Thyroid gland (tissue), 4 donors: ENCODE results near the gene ECD. TPM values are rescaled to one million over a fixed set of nuclear protein-coding genes. Genes with fewer than 3 reads are reported as not detected.

Experiments
- DNase-seq, 2 donors: peaks; one replicate each; pipeline ENCODE4 v3.0.0-alpha.2; 2019
- H3K27ac ChIP-seq, 3 donors: fragments of 200-600 bp; sonication (generic); 1 replicate in 2 of 3; 2 replicates in 1 of 3; pipeline ENCODE4 v1.5.1; 2016 to 2019; ENCODE audit warnings: mild to moderate bottlenecking in 1 of 3, moderate library complexity in 1 of 3
- H3K27me3 ChIP-seq: fragments of 200-600 bp; sonication (generic); one replicate; pipeline ENCODE4 v1.5.1; 2019
- H3K36me3 ChIP-seq, 2 donors: fragments of 200-600 bp; sonication (generic); one replicate each; pipeline ENCODE4 v1.5.1; 2016 to 2019
- H3K4me1 ChIP-seq, 2 donors: fragments of 200-600 bp; sonication (generic); one replicate each; pipeline ENCODE4 v1.5.1; 2017 to 2019
- H3K4me3 ChIP-seq, 3 donors: fragments of 200-600 bp; sonication (generic); replicated peaks in 1 of 3; 1 replicate in 2 of 3; 2 replicates in 1 of 3; pipeline ENCODE4 v1.5.1; 2016; ENCODE audit warnings: mild to moderate bottlenecking in 1 of 3
- H3K9me3 ChIP-seq: fragments of 200-600 bp; sonication (generic); one replicate; pipeline ENCODE4 v1.5.1; 2017
- CTCF ChIP-seq, 6 experiments: fragments of 200-600 bp in 3 of 6; fragments of 450-650 bp in 3 of 6; sonication (generic) in 3 of 6; IDR thresholded peaks; one replicate each; pipeline ENCODE4 v1.5.1; 2016 to 2019; ENCODE audit warnings: antibody characterized with exemption in 6 of 6, mild to moderate bottlenecking in 2 of 6, inconsistent platforms in 1 of 6, moderate library complexity in 1 of 6
- POLR2A ChIP-seq, 2 donors: fragments of 450-650 bp; IDR thresholded peaks; one replicate each; pipeline ENCODE4 v1.6.1; 2017; ENCODE audit warnings: antibody characterized with exemption in 2 of 2, mild to moderate bottlenecking in 2 of 2, moderate library complexity in 1 of 2
- WGBS, 2 donors: methylation state at CpG; one replicate each; pipeline ENCODE4 v1.1.5; 2017; 5-methylcytosine and 5-hydroxymethylcytosine counted together
- intact Hi-C: fragments of 100-400 bp; cut with DNase I; formaldehyde crosslinking; loops from one replicate; pipeline ENCODE4 v1.15.1; 2023
- total RNA-seq, 4 donors: library from RNA; depleted of rRNA; stranded (reverse); fragments of >200 nt; gene quantifications; one replicate each; pipeline ENCODE4 v1.2.3, GENCODE V29; 2016

Gene ECD
- total RNA-seq, 4 donors from 2014 or later: 31.3 to 44.4 (median 37.0) TPM

DNA sequence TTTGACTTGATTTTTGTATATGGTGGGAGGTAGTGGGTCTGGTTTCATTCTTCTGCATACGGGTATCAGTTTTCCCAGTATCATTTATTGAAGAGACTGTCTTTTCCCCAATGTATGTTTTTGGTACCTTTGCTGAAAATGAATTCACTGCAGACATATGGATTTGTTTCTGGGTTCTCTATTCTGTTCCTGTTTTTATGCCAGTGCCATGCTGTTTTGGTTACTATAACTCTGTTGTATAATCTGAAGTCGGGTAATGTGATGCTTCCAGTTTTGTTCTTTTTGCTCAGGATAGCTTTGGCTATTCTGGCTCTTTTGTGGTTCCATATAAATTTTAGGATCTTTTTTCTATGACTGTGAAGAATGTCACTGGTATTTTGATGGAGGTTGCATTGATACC, 836 bp downstream of the ECD start:
- no peaks in the 10 kb centered on the region for H3K27me3 ChIP-seq
- no peak overlapping the region for H3K27ac ChIP-seq
- DNase-seq: no peak
- no peak for TF ChIP-seq POLR2A (IDR thresholded peaks at IDR 0.05)
- TF ChIP-seq CTCF (IDR thresholded peaks at IDR 0.05): no peak
- H3K4me3 ChIP-seq: peak overlapping the region in 2 of 3 donors; percentile 58 to 87
- intact Hi-C loops: loop anchor here (10.0 kb wide), 1 partner anchor 578 kb away; the partner anchor contains the start of gene SEC24C
- 83 to 92% methylated on average over 2 of the region's 2 CpGs for WGBS, 2 donors
- H3K4me1 ChIP-seq: peaks cover 12 to 24% of the 10 kb centered on the region in 2 donors
- H3K9me3 ChIP-seq: no peaks in the 10 kb centered on the region
- H3K36me3 ChIP-seq: peaks cover 0 to 7% of the 10 kb centered on the region in 2 donors

DNA sequence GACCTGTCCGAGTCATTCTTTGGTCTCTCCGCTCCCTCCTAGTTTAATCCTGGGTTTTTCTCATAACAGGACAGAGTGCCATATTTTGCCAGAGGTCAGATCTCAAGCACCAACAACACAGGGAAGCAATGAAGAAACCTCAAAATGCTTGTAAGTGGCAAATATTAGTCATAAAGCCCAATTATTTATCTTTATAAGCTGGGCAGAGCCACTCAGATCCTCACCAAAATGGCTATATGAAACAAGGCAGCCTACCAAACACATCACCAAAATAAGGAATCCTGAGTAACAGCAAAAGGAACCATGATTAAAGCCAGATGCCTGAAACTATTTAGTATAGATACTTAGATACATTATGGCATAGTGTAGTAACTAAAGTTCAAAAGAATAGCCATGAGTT, 4.7 kb downstream of the ECD start:
- Histone ChIP-seq H3K27ac (no peak overlapping the region), H3K36me3 (peaks cover 0 to 11% of the 10 kb centered on the region in 2 donors), H3K4me3 (no peak overlapping the region), H3K9me3 (no peaks in the 10 kb centered on the region), H3K4me1 (peaks cover 5 to 19% of the 10 kb centered on the region in 2 donors), H3K27me3 (no peaks in the 10 kb centered on the region)
- DNase-seq: no peak
- no peak for TF ChIP-seq POLR2A (IDR thresholded peaks at IDR 0.05)
- TF ChIP-seq CTCF (IDR thresholded peaks at IDR 0.05): no peak
- WGBS, 2 donors: 96 to 98% methylated on average over 2 of the region's 2 CpGs
- intact Hi-C loops: loop anchor here (10.0 kb wide), 1 partner anchor 582 kb away; the partner anchor contains the start of gene SEC24C

- TF ChIP-seq POLR2A (IDR thresholded peaks at IDR 0.05): no peak
- no peak for TF ChIP-seq CTCF (IDR thresholded peaks at IDR 0.05)
- intact Hi-C loops: loop anchor here (10.0 kb wide), 1 partner anchor 583 kb away; the partner anchor contains the start of gene SEC24C
- Histone ChIP-seq H3K4me1 (peaks cover 0 to 13% of the 10 kb centered on the region in 2 donors), H3K27me3 (no peaks in the 10 kb centered on the region), H3K27ac (no peak overlapping the region), H3K36me3 (peaks cover 2 to 11% of the 10 kb centered on the region in 2 donors), H3K9me3 (no peaks in the 10 kb centered on the region), H3K4me3 (no peak overlapping the region)
- DNase-seq: no peak
- WGBS, 2 donors: 94 to 95% methylated on average over 3 of the region's 3 CpGs
Measured at GRCh38 chr10:73161662-73162061, 6.1 kb downstream of the ECD start.

- peaks cover 6 to 15% of the 10 kb centered on the region in 2 donors for H3K36me3 ChIP-seq
- intact Hi-C loops: loop anchor here (10.0 kb wide), 1 partner anchor 584 kb away; the partner anchor contains the start of gene SEC24C
- 91 to 95% methylated on average over 1 of the region's 1 CpG for WGBS, 2 donors
Measured at GRCh38 chr10:73161079-73161478, 6.7 kb downstream of the ECD start.

More at GRCh38 chr10:73161079-73161478, 6.7 kb downstream of the ECD start:
- Histone ChIP-seq H3K27ac (no peak overlapping the region), H3K9me3 (no peaks in the 10 kb centered on the region), H3K4me1 (peaks cover 0 to 7% of the 10 kb centered on the region in 2 donors), H3K27me3 (no peaks in the 10 kb centered on the region), H3K4me3 (no peak overlapping the region)
- no peak for TF ChIP-seq POLR2A (IDR thresholded peaks at IDR 0.05)
- TF ChIP-seq CTCF (IDR thresholded peaks at IDR 0.05): no peak
- DNase-seq: no peak
